ENCODE data around the gene PAAF1. TPM values are rescaled to one million over a fixed set of nuclear protein-coding genes. Genes with fewer than 3 reads are reported as not detected.

Gene PAAF1
- total and polyA plus RNA-seq, 2 experiments from 2014 or later, result 13.6 to 18.1 TPM

DNA sequence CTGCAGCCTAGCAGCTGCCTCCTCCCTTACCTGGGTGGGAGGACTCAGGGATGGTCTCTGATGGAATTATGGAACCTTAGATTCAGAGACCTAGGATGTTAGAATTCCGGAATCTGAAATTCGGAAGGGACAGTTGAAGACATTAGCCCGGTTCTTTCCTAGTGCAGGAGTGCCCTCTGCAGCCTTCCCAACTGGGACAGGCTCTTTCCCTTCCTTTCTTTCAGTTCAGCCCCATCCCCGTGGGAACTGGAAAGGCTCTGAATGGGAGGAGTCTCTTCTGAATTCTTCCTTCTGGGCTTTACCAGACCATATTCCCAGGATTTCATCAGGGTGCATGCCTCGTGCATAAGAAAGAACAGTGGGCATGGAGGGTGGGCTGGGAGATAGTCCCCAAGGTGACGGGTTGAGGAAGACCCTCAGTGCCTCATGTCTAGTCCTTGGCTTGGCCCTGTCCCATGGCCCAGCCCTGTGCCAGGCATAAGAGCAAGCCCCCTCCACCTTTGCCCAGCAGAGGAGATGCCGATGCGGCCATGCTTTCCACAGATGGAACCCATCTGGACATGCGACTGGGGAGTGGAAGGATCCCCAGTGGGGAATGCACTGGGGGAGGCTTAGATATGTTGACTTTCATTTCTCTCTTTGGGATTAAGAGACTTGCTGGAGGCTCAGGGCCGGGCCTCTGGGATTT is 88.4 kb downstream of the PAAF1 start:
- H4K20me1 ChIP-seq (replicated peaks; ENCODE audit: insufficient read depth), result no peaks in the 10 kb centered on the region
- H3K36me3 Mint-ChIP-seq (ENCODE audit: low read depth), result no peaks in the 10 kb centered on the region
- peaks cover 9% of the 10 kb centered on the region for H3K4me1 Mint-ChIP-seq
- H3K36me3 ChIP-seq (ENCODE audit: insufficient read depth), result no peaks in the 10 kb centered on the region
- no peaks in the 10 kb centered on the region; the same call in 2 of the 3 replicates for H3K9me3 Mint-ChIP-seq
- no peak overlapping the region for H3K27ac Mint-ChIP-seq
- peak overlapping the region; percentile 44 for H3K4me3 ChIP-seq
- peak overlapping the region; percentile 74 for H3K4me3 Mint-ChIP-seq
- 0 out of 2 replicates have a peak, but pooled peaks cover 3% of the 10 kb centered on the region for H3F3A ChIP-seq (replicated peaks; ENCODE audit: low read depth)
- ATAC-seq (peak; percentile 37), DNase-seq (ENCODE audit: low spot score) (peak; percentile 47)
- no peak overlapping the region for H3K27ac ChIP-seq (ENCODE audit: low read depth)
- H3K27me3 ChIP-seq (ENCODE audit: insufficient read depth), result no peaks in the 10 kb centered on the region
- peak overlapping the region; percentile 69; the same call in 1 of the 2 replicates for H2AFZ ChIP-seq
- no peaks in the 10 kb centered on the region for H3K79me2 ChIP-seq (replicated peaks; ENCODE audit: insufficient read depth)
- peaks cover 16% of the 10 kb centered on the region for H3K27me3 Mint-ChIP-seq (ENCODE audit: insufficient read depth, low read depth, poor library complexity)
- peaks cover 4% of the 10 kb centered on the region; the same call in 1 of the 2 replicates for H3K4me1 ChIP-seq (ENCODE audit: insufficient read depth)
- TF ChIP-seq CTCF (conservative IDR thresholded peaks at IDR 0.05; ENCODE audit: low read depth in 2 of 2), result peak in 1 of 2 experiments; percentile 44; a peak in 2 of 4 replicates
- no peak for TF ChIP-seq REST (IDR thresholded peaks at IDR 0.05; ENCODE audit: unreplicated experiment)
- TF ChIP-seq, protein P1, sequence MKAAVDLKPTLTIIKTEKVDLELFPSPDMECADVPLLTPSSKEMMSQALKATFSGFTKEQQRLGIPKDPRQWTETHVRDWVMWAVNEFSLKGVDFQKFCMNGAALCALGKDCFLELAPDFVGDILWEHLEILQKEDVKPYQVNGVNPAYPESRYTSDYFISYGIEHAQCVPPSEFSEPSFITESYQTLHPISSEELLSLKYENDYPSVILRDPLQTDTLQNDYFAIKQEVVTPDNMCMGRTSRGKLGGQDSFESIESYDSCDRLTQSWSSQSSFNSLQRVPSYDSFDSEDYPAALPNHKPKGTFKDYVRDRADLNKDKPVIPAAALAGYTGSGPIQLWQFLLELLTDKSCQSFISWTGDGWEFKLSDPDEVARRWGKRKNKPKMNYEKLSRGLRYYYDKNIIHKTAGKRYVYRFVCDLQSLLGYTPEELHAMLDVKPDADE (IDR thresholded peaks at IDR 0.05), result no peak
- H3K4me2 ChIP-seq, result peak overlapping the region; percentile 75
- H3K9me2 ChIP-seq (ENCODE audit: insufficient read depth), result no peaks in the 10 kb centered on the region

DNA sequence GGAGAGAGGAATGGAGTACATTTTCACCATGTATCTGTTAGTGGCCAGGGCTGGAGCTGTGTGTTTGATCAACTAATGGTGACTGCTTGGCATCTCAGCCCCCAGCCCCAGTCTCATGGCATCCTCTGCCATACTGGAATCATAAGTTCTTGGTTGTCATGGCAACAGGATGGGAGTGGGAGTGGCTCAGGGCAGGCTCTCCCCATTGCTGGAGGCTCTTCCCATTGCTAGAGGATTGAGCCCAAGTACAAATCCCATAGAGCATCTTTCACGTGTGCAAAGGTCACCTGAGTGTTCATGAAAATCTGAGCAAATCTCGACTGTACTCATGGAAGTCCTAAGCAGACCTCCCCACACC is 88.9 kb downstream of the PAAF1 start:
- Histone ChIP-seq H4K20me1 (replicated peaks; ENCODE audit: insufficient read depth) (no peaks in the 10 kb centered on the region), H3K9me2 (ENCODE audit: insufficient read depth) (no peaks in the 10 kb centered on the region), H3K36me3 (ENCODE audit: insufficient read depth) (no peaks in the 10 kb centered on the region), H3K4me3 (no peak overlapping the region), H3K4me1 (ENCODE audit: insufficient read depth) (peaks cover 4% of the 10 kb centered on the region; the same call in 1 of the 2 replicates), H3K27me3 (ENCODE audit: insufficient read depth) (no peaks in the 10 kb centered on the region), H3F3A (replicated peaks; ENCODE audit: low read depth) (0 out of 2 replicates have a peak, but pooled peaks cover 3% of the 10 kb centered on the region), H3K79me2 (replicated peaks; ENCODE audit: insufficient read depth) (no peaks in the 10 kb centered on the region), H2AFZ (no peak overlapping the region), H3K4me2 (no peak overlapping the region), H3K27ac (ENCODE audit: low read depth) (no peak overlapping the region)
- ATAC-seq (no peak), DNase-seq (ENCODE audit: low spot score) (no peak)
- Mint-ChIP-seq H3K27me3 (ENCODE audit: insufficient read depth, low read depth, poor library complexity) (peaks cover 16% of the 10 kb centered on the region), H3K4me1 (peaks cover 9% of the 10 kb centered on the region), H3K4me3 (no peak overlapping the region), H3K9me3 (no peaks in the 10 kb centered on the region; the same call in 2 of the 3 replicates), H3K36me3 (ENCODE audit: low read depth) (no peaks in the 10 kb centered on the region), H3K27ac (no peak overlapping the region)
- no peak for TF ChIP-seq CREB1 (CRISPR knock-in tag; IDR thresholded peaks at IDR 0.05; ENCODE audit: low read depth)
- no peak for TF ChIP-seq REST (IDR thresholded peaks at IDR 0.05; ENCODE audit: unreplicated experiment)
- no peak for TF ChIP-seq POLR2AphosphoS5 (IDR thresholded peaks at IDR 0.05; ENCODE audit: low read depth)
- no peak for TF ChIP-seq CTCF (conservative IDR thresholded peaks at IDR 0.05; ENCODE audit: low read depth in 2 of 2)
